Fibroblast of mammary gland (primary cell): ENCODE measurements around the gene CNP.

ENCODE experiments used
- DNase-seq: peaks from one replicate; pipeline ENCODE4 v3.0.0-alpha.2; 2010; ENCODE audit warnings: low read depth
- H3K4me3 ChIP-seq: 2 replicates; pipeline ENCODE4 v1.5.1; 2011; ENCODE audit warnings: low read depth, mild to moderate bottlenecking, low read length, moderate library complexity; ENCODE audit not compliant: control insufficient read depth
- CTCF ChIP-seq: conservative IDR thresholded peaks from 2 replicates; pipeline ENCODE4 v1.5.1; 2011; ENCODE audit warnings: low read depth, low read length, inconsistent platforms; ENCODE audit not compliant: control insufficient read depth, insufficient read depth

CNP gene

GRCh38 chr17:41989702-41990419 lies 23.3 kb downstream of the CNP start:
- H3K4me3 ChIP-seq = no peak overlapping the region
- no peak for DNase-seq
- no peak for TF ChIP-seq CTCF

GRCh38 chr17:41992576-41992975 lies 26.0 kb downstream of the CNP start:
- H3K4me3 ChIP-seq = no peak overlapping the region
- TF ChIP-seq CTCF = no peak
- no peak for DNase-seq

GRCh38 chr17:41996855-41997164 lies 30.2 kb downstream of the CNP start:
- no peak for DNase-seq
- no peak for TF ChIP-seq CTCF
- no peak overlapping the region for H3K4me3 ChIP-seq

- no peak for DNase-seq
- TF ChIP-seq CTCF = no peak
- no peak overlapping the region for H3K4me3 ChIP-seq
Observed at GRCh38 chr17:41998497-41998896, 31.9 kb downstream of the CNP start.

GRCh38 chr17:42000413-42001133 lies 34.0 kb downstream of the CNP start:
- no peak for TF ChIP-seq CTCF
- DNase-seq = no peak
- H3K4me3 ChIP-seq = no peak overlapping the region

- H3K4me3 ChIP-seq = no peak overlapping the region
- DNase-seq = no peak
- TF ChIP-seq CTCF = no peak
Observed at GRCh38 chr17:42001729-42002128, 35.1 kb downstream of the CNP start.
